ENCODE measurements around the gene CYBA. TPM values are rescaled to one million over a fixed set of nuclear protein-coding genes. Genes with fewer than 3 reads are reported as not detected.

CYBA gene
- polyA plus RNA-seq, 1 donor from 2014 or later: 6.3 TPM

- Histone ChIP-seq H3K79me2 (replicated peaks; ENCODE audit: insufficient read depth, low read length) (no peaks in the 10 kb centered on the region), H3K36me3 (ENCODE audit: insufficient read depth, low read length) (no peaks in the 10 kb centered on the region), H3K9me2 (ENCODE audit: insufficient read depth, low read length) (no peaks in the 10 kb centered on the region), H3K9me3 (ENCODE audit: low read length) (no peaks in the 10 kb centered on the region), H3K4me2 (ENCODE audit: low read length) (no peak overlapping the region), H4K20me1 (ENCODE audit: insufficient read depth) (no peaks in the 10 kb centered on the region), H3K27ac (ENCODE audit: low read length) (no peak overlapping the region), H3F3A (ENCODE audit: insufficient read depth, low read length, poor library complexity, severe bottlenecking) (no peaks in the 10 kb centered on the region), H2AFZ (ENCODE audit: low read depth, low read length) (no peak overlapping the region), H3K4me3 (ENCODE audit: low read length) (no peak overlapping the region), H3K27me3 (ENCODE audit: insufficient read depth, low read depth, low read length) (no peaks in the 10 kb centered on the region), H3K9ac (ENCODE audit: low read length) (no peak overlapping the region)
- TF ChIP-seq EZH2 (IDR thresholded peaks at IDR 0.05; ENCODE audit: borderline replicate concordance, insufficient read depth, low read length, poor library complexity, severe bottlenecking) (no peak), TAF1 (IDR thresholded peaks at IDR 0.05; ENCODE audit: low read depth) (no peak), POLR2AphosphoS5 (IDR thresholded peaks at IDR 0.05) (no peak), EP300 (conservative IDR thresholded peaks at IDR 0.05; ENCODE audit: poor library complexity, severe bottlenecking) (no peak), SMC3 (conservative IDR thresholded peaks at IDR 0.05; ENCODE audit: poor library complexity) (no peak), CTCF (IDR thresholded peaks at IDR 0.05; ENCODE audit: poor library complexity, severe bottlenecking) (no peak), RAD21 (conservative IDR thresholded peaks at IDR 0.05) (no peak)
Measured at GRCh38 chr16:88696441-88696840, 45.6 kb upstream of the CYBA start.

- no peak overlapping the region for H2AFZ ChIP-seq (ENCODE audit: low read depth, low read length)
- H3K9me3 ChIP-seq (ENCODE audit: low read length): no peaks in the 10 kb centered on the region
- H3K4me2 ChIP-seq (ENCODE audit: low read length): no peak overlapping the region
- H3K36me3 ChIP-seq (ENCODE audit: insufficient read depth, low read length): no peaks in the 10 kb centered on the region
- H3K9me2 ChIP-seq (ENCODE audit: insufficient read depth, low read length): no peaks in the 10 kb centered on the region
- H3K27me3 ChIP-seq (ENCODE audit: insufficient read depth, low read depth, low read length): no peaks in the 10 kb centered on the region
- H3K4me3 ChIP-seq (ENCODE audit: low read length): no peak overlapping the region
- H3K27ac ChIP-seq (ENCODE audit: low read length): no peak overlapping the region
- no peaks in the 10 kb centered on the region for H3K79me2 ChIP-seq (replicated peaks; ENCODE audit: insufficient read depth, low read length)
- H4K20me1 ChIP-seq (ENCODE audit: insufficient read depth): no peaks in the 10 kb centered on the region
- no peaks in the 10 kb centered on the region for H3F3A ChIP-seq (ENCODE audit: insufficient read depth, low read length, poor library complexity, severe bottlenecking)
- TF ChIP-seq TAF1 (IDR thresholded peaks at IDR 0.05; ENCODE audit: low read depth) (no peak), POLR2AphosphoS5 (IDR thresholded peaks at IDR 0.05) (no peak), EP300 (conservative IDR thresholded peaks at IDR 0.05; ENCODE audit: poor library complexity, severe bottlenecking) (no peak), CTCF (IDR thresholded peaks at IDR 0.05; ENCODE audit: poor library complexity, severe bottlenecking) (no peak), REST (IDR thresholded peaks at IDR 0.05; ENCODE audit: borderline replicate concordance) (no peak), MXI1 (conservative IDR thresholded peaks at IDR 0.05; ENCODE audit: poor library complexity, severe bottlenecking) (no peak), SMC3 (conservative IDR thresholded peaks at IDR 0.05; ENCODE audit: poor library complexity) (no peak), RAD21 (conservative IDR thresholded peaks at IDR 0.05) (no peak), EZH2 (IDR thresholded peaks at IDR 0.05; ENCODE audit: borderline replicate concordance, insufficient read depth, low read length, poor library complexity, severe bottlenecking) (no peak)
- no peak overlapping the region for H3K9ac ChIP-seq (ENCODE audit: low read length)
Measured at GRCh38 chr16:88695753-88696152, 44.9 kb upstream of the CYBA start.
